ENCODE results near the gene GART. TPM values are rescaled to one million over a fixed set of nuclear protein-coding genes. Genes with fewer than 3 reads are reported as not detected.
A peak's percentile ranks its signal among the peaks of the same experiment; 100 is the strongest.
"Not testable (repeated sequence)": the region's sequence is repeated elsewhere in the genome, so short reads cannot be mapped to it uniquely, and the experiment has no call there.

Gene GART
- total RNA-seq, 1 donor from 2014 or later, result 42.7 TPM

DNA sequence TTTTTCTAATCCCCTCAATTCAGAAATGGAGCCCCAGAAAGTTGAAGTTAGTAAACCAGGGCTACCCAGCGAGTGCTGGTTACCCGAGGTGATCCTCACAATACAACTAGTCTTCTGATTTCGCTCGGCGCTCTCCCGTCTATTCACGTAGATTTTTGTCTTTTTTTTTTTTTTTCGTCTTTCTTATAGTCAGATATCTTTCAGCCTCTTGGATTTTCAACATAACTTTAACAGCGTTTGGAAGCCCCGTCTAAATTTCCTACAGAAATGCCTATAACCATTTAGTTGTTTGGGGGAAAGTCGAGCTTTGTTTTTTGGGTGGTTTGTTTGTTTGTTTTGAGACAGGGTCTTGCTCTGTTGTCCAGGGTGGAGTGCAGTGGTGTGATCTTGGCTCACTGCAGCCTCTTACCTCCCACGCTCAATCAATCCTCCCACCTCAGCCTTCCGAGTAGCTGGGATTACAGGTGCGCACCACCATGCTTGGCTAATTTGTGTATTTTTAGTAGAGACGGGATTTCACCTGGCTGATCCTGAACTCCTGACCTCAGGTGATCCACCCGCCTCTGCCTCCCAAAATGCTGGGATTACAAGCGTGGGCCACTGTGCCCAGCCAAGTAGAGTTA, 61.3 kb downstream of the GART start:
- DNase-seq (ENCODE audit: missing footprints) (no peak), ATAC-seq (no peak)
- intact Hi-C loops (cut with DNase I), result loop anchor here (1.0 kb wide), 1 partner anchor 11 kb away; the partner anchor contains the start of gene DNAJC28

DNA sequence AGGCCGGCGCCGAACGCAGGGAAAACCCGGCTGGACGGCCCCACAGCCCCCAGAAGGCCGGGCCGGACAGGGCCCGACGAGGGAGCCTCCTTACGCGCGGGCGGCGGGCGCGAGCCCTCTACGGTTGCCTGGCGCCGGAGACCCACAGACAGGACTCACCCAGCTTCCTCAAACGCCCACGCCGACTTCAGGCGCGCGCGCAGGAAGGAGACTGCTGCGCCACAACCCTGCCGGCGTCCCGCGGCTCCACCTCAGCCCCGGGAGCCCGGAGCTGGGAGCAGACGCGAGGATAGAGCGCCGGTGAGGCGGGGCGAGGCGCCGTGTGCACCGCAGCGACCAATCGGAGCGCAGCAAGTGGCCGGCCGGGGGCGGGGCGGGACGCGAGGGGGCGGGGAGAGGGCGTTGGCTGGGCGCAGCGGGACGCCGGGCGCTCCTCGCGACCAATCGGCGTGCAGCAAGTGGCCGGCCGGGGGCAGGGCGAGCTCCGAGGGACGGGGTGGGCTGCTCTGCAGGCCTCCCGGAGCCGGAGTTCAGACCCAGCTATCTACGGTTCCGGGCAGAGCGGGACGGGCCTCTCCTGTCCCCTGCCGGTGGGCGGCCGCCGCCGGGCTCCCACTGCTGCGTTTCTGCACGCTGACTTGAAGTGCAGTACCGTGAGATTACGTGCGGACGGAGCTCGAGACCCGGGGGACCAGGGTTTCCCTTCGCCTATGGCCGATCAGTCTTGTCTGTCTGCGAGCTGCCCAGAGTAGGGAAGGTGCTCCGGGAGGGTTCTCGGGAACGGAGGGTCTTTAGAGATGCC, 62.0 kb downstream of the GART start, which contains the start of gene TMEM50B:
Gene TMEM50B, minus strand, starts transcription at position 296 of the 802 bp plus-strand sequence. CDS start 11,089 bp downstream, outside the sequence.
- peak; percentile 98 for DNase-seq (ENCODE audit: missing footprints)
- ATAC-seq, result peak; percentile 99
- intact Hi-C loops (cut with DNase I), result loop anchor here (1.0 to 2.0 kb wide), 2 partner anchors 11 to 63 kb away; partner anchors contain the start of genes DNAJC28, GART and SON

DNA sequence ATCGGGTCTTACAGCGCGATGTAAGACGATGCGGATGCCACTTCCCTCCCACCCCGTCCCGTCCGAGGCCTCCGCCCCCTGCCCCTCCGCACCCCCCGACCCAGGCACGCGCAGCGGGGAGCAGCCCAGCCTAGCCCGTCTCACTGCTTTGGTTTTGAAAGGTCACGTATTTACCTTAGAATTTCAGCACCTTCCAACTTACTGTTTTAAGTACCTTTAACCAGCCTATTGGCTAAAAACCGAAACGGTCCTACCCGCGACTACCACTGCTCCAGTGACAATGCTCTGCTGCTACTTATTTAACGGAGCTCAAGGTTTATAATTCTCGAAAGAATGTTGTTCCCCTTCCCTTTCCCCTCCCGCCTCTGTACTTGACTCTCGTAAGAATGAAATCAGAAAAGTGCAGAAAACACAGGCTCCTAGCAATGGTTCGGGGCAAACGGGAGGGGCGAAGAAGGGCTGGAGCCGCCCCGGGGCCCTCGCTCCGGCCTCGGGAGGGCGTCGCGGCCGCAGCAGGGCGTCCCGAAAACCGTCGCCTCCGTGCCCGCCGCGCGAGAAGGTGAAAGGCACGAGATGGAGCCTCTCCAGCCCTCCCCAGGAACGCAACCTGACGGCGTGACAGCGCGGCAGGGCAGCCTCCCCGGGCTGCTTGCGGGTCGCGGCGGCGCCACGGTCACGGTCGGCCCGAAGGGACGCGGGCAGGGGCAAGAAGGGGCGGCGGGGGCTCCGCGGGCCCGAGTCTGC, 62.8 kb downstream of the GART start:
- DNase-seq (ENCODE audit: missing footprints), result no peak
- ATAC-seq, result peak; percentile 4
- intact Hi-C loops (cut with DNase I), result loop anchor here (2.0 kb wide), 1 partner anchor 64 kb away; the partner anchor contains the start of genes GART and SON

DNA sequence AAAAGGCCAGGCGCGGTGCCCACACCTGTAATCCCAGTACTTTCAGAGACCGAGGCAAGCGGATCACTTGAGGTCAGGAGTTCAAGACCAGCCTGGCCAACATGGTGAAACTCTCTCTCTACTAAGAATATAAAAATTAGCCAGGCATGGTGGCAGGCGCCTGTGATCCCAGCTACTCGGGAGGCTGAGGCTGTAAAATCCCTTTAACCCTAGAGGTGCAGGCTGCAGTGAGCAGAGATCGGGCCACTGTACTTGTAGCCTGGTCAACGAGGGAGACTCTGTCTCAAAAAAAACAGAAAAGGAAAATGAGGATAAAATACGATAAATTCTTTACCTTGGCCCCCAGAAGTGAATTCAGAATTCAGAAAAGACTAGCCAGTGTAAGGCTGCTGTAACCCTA, 63.7 kb downstream of the GART start:
- intact Hi-C loops (cut with DNase I), result loop anchor here (2.0 kb wide), 1 partner anchor 65 kb away; the partner anchor contains the start of genes GART and SON
- no peak for ATAC-seq

DNA sequence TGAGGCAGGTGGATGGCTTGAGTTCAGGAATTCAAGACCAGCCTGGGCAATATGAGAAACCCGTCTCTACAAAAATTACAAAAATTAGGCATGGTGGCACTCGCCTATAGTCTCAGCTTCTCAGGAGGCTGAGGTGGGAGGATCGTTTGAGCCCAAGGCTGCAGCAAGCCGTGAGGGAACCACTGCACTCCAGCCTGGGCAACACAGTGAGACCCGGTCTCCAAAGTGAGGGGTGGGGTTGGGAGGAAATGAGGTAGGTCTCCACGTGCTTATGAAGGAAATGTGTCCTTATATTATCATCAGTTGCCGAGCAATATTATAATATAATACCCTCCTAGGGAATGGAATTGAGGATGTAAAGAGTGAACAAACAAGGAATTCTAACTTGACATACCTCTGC, 64.9 kb downstream of the GART start:
- DNase-seq (ENCODE audit: missing footprints) (no peak), ATAC-seq (no peak)
- intact Hi-C loops (cut with DNase I), result no loop called here

More for the DNA sequence above, 63.7 kb downstream of the GART start:
- DNase-seq (ENCODE audit: missing footprints), result no peak

DNA sequence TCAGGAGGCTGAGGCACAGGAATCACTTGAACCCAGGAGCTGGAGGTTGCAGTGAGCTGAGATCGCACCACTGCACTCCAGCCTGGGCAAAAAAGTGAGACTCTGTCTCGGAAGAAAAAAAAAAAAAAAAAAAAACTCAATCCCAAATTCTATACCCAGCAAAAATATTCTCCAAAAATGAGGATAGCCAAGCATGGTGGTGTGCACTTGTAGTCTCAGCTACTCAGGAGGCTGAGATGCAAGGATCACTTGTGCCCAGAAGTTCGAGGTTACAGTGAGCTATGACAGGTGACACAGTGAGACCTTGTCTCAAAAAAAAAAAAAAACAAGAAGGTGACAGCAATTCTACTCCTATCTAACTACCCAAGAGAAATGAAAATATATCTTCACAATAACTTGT, 68.6 kb downstream of the GART start:
- intact Hi-C loops (cut with DNase I), result no loop called here
- no peak for DNase-seq (ENCODE audit: missing footprints)
- no peak for ATAC-seq

DNA sequence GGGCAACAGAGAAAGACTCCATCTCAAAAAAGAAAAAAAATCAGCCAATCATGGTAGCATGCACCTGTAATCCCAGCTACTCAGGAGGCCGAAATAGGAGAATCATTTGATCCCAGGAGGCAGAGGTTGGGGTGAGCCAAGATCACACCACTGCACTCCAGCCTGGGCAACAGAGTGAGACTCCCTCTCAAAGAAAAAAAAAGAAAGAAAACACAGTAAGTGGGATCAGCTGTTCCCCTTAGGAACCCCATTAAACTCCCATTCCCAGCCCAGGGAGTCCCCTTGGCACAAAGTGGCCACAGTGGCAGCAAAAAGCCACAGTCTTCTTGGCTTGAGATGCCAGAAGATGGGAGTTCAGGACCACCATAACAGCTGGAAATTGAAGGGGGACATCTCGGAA, 71.2 kb downstream of the GART start:
- DNase-seq (ENCODE audit: missing footprints), result no peak
- intact Hi-C loops (cut with DNase I), result no loop called here
- ATAC-seq, result no peak

DNA sequence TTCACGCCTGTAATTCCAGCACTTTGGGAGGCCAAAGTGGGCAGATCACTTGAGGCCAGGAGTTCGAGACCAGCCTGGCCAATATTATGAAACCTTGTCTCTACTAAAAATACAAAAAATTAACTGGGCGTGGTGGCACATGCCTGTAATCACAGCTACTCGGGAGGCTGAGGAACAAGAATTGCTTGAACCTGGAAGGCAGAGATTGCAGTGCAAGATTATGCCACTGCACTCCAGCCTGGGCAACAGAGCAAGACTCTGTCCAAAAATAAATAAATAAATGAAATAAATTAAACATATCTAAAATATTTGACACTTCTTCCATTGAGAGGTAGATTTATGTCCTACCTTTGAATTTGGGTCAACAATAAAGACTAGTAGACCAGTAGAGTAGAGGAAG, 72.7 kb downstream of the GART start:
- ATAC-seq; intact Hi-C loops (cut with DNase I); DNase-seq (ENCODE audit: missing footprints): not testable (repeated sequence)

DNA sequence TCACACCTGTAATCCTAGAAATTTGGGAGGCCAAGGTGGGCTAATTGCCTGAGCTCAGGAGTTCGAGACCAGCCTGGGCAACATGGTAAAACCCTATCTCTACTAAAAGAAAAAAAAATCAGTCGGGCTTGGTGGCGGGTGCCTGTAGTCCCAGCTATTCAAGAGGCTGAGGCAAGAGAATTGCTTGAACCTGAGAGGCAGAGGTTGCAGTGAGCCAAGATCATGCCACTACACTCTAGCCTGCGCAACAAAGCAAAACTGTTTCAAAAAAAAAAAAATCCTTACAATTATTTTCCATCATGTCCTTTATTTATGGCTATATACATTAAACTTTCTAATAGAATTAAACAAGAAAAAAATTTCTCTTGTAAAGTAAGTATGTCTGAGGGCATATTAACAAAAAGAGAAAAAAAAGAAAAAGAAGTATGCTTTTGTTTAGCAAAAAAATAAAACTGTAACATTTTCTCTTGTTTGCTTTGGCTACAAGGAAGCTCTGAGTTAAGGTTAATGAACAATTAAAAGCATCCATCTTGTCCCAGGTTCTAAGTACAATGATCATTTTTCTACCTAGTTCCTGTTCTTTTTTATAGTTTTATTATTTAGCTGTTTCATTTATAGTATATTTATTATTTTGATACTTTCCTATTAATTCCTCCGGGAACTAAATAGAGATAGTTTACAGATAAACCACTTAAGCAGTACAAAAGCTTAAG, 80.2 kb downstream of the GART start:
- DNase-seq (ENCODE audit: missing footprints) (no peak), ATAC-seq (no peak)
- intact Hi-C loops (cut with DNase I), result no loop called here

DNA sequence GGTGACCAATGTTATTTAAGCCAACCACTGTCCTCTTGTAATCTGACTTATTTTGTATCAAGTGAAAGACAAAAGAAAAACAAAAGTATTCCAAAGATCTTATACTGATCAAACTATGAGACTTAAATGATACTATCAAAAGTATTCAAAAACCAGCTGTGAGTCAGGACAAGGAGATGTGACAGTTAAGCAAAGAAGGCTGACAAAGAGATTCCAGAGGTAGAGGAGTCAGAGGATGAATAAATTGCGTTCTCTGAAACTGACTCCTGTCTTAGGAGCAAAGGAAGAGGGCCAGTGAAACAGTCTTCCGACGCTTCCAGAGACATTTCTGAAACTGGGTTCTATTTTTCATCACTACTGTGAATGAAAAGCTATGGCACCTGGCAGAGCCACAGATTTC, 83.1 kb downstream of the GART start:
- ATAC-seq, result no peak
- intact Hi-C loops (cut with DNase I), result no loop called here
- DNase-seq (ENCODE audit: missing footprints), result no peak

DNA sequence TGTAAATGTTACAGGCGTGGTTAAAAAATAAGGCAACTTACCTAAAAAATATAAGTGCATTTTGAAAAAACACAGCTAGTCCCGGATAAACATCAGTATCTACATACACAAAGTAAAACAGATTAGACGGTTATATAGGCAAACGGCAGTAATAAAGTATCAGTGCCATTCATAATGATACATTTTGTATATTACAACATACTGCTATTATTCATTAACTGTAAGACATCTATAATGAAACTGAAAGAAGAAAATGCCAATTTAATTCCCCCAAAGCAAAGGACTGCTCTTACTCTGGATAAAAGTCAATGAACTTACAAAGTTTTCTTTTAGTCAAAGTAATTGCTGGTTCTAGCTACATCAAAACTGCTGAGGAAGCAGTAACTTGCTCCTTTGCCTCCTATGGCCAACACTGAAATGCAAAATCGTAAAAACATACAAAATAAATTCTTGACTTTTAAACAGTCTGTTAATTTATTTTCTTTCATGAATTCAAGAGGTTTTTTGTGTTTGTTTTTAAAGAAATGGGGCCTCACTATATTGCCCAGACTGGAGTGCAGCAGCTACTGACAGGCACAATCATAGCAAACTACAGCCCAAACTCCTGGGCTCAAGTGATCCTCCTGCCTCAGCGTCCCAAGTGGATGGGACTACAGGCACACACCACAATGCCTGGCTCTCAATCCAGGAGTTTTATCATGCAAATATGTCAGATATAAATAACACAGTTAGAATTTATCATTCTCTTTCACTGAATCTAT, 86.1 kb downstream of the GART start:
- intact Hi-C loops (cut with DNase I), result no loop called here
- DNase-seq (ENCODE audit: missing footprints) (no peak), ATAC-seq (no peak)

Other genes starting within 250 kb of the GART start
- 31.6 TPM for gene IFNAR1, start 217.1 kb downstream of the GART start, total RNA-seq
- 36.4 TPM for gene IFNGR2, start 138.7 kb downstream of the GART start, total RNA-seq
- 35.1 TPM for gene TMEM50B, start 62.1 kb downstream of the GART start, total RNA-seq
- 7.6 TPM for gene DNAJC28, start 50.4 kb downstream of the GART start, total RNA-seq
- gene SON, start 921 bp upstream of the GART start, total RNA-seq, result 136 TPM
- 6.6 TPM for gene DONSON, start 46.6 kb upstream of the GART start, total RNA-seq
- 23.2 TPM for gene CRYZL1, start 99.6 kb upstream of the GART start, total RNA-seq
- gene ITSN1, start 100.4 kb upstream of the GART start, total RNA-seq, result 42.5 TPM